HL-60 (cell line): ENCODE data around the gene CLNK.

Experiments
- DNase-seq, 2 experiments: peaks; one replicate each; pipeline ENCODE4 v3.0.0-alpha.2; 2010 to 2020; ENCODE audit warnings: low read depth in 1 of 2, low spot score in 1 of 2
- H3K27ac ChIP-seq: fragments of 250-450 bp; sonication (Bioruptor Pico); replicated peaks from 2 replicates; pipeline ENCODE4 v1.5.1; 2020; ENCODE audit warnings: mild to moderate bottlenecking, moderate library complexity
- H3K27me3 ChIP-seq: fragments of 250-450 bp; sonication (Bioruptor Pico); 2 replicates; pipeline ENCODE4 v1.5.1; 2021; ENCODE audit warnings: mild to moderate bottlenecking, moderate library complexity; ENCODE audit not compliant: insufficient read depth, poor library complexity, severe bottlenecking
- H3K4me3 ChIP-seq: replicated peaks from 2 replicates; pipeline ENCODE4 v1.5.1; 2011; ENCODE audit warnings: mild to moderate bottlenecking, control low read depth, low read length; ENCODE audit not compliant: insufficient read depth
- GABPA ChIP-seq: IDR thresholded peaks from 2 replicates; pipeline ENCODE4 v1.6.1; 2012; ENCODE audit warnings: low read depth
- POLR2AphosphoS5 ChIP-seq: IDR thresholded peaks from 2 replicates; pipeline ENCODE4 v1.6.1; 2012; ENCODE audit warnings: low read depth
- SPI1 ChIP-seq: IDR thresholded peaks from 2 replicates; pipeline ENCODE4 v1.6.1; 2012; ENCODE audit warnings: low read depth, mild to moderate bottlenecking, borderline replicate concordance
- TF ChIP-seq, protein P1 (sequence below): IDR thresholded peaks from one replicate; pipeline ENCODE4 v1.5.1; 2011; ENCODE audit warnings: low read length, control low read depth, inconsistent platforms; ENCODE audit not compliant: insufficient read depth
- TF ChIP-seq, protein P2 (sequence below): IDR thresholded peaks from 2 replicates; pipeline ENCODE4 v1.6.1; 2012; ENCODE audit warnings: low read depth; ENCODE audit not compliant: insufficient replicate concordance

The CLNK gene

DNA sequence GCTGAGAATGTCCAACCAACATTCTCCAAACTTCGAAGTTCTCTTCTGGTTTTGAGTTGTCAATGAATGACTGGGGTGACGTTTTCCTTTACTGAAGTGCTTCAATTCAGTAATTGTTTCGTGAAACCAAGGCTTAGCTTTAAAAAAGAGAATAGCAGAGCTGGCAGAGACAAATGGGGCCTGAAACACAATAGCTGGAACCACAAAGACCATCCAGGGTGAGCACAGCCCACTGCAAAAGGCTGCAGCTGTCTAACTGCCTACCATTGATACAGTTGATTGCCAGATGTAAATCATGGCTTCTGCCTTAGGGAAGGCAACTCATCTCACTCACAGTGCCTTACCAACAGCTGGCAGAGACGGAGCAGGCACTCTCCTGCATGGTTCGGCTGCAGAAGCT is 148.7 kb downstream of the CLNK start:
- DNase-seq, result no peak

DNA sequence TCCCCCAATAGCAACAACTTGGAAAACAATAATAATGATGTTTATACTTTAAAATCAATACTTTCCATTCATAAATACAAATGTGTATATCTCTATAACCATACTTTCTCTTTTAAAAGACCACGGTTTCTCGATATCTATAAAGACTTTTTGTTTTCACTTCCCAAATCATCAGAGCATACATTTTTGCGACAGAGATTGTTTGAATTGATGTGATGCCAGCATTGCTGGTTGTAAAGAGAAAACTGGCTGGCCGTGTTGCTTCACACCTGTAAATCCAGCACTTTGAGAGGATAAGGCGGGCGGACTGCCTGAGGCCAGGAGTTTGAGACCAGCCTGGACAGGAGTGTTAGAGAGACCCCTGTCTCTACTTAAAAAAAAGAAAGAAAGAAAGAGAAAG is 149.7 kb downstream of the CLNK start:
- Histone ChIP-seq H3K4me3 (no peak overlapping the region), H3K27me3 (no peaks in the 10 kb centered on the region), H3K27ac (no peak overlapping the region)
- no peak for DNase-seq
- TF ChIP-seq GABPA (no peak), SPI1 (no peak), POLR2AphosphoS5 (no peak)
- TF ChIP-seq, protein P1, sequence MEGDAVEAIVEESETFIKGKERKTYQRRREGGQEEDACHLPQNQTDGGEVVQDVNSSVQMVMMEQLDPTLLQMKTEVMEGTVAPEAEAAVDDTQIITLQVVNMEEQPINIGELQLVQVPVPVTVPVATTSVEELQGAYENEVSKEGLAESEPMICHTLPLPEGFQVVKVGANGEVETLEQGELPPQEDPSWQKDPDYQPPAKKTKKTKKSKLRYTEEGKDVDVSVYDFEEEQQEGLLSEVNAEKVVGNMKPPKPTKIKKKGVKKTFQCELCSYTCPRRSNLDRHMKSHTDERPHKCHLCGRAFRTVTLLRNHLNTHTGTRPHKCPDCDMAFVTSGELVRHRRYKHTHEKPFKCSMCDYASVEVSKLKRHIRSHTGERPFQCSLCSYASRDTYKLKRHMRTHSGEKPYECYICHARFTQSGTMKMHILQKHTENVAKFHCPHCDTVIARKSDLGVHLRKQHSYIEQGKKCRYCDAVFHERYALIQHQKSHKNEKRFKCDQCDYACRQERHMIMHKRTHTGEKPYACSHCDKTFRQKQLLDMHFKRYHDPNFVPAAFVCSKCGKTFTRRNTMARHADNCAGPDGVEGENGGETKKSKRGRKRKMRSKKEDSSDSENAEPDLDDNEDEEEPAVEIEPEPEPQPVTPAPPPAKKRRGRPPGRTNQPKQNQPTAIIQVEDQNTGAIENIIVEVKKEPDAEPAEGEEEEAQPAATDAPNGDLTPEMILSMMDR, result no peak
- TF ChIP-seq, protein P2, sequence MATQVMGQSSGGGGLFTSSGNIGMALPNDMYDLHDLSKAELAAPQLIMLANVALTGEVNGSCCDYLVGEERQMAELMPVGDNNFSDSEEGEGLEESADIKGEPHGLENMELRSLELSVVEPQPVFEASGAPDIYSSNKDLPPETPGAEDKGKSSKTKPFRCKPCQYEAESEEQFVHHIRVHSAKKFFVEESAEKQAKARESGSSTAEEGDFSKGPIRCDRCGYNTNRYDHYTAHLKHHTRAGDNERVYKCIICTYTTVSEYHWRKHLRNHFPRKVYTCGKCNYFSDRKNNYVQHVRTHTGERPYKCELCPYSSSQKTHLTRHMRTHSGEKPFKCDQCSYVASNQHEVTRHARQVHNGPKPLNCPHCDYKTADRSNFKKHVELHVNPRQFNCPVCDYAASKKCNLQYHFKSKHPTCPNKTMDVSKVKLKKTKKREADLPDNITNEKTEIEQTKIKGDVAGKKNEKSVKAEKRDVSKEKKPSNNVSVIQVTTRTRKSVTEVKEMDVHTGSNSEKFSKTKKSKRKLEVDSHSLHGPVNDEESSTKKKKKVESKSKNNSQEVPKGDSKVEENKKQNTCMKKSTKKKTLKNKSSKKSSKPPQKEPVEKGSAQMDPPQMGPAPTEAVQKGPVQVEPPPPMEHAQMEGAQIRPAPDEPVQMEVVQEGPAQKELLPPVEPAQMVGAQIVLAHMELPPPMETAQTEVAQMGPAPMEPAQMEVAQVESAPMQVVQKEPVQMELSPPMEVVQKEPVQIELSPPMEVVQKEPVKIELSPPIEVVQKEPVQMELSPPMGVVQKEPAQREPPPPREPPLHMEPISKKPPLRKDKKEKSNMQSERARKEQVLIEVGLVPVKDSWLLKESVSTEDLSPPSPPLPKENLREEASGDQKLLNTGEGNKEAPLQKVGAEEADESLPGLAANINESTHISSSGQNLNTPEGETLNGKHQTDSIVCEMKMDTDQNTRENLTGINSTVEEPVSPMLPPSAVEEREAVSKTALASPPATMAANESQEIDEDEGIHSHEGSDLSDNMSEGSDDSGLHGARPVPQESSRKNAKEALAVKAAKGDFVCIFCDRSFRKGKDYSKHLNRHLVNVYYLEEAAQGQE, result no peak

More for the DNA sequence above, 148.7 kb downstream of the CLNK start:
- no peaks in the 10 kb centered on the region for H3K27me3 ChIP-seq
- no peak overlapping the region for H3K4me3 ChIP-seq
- TF ChIP-seq, protein P1, result no peak
- TF ChIP-seq, protein P2, result no peak
- no peak for TF ChIP-seq SPI1
- TF ChIP-seq POLR2AphosphoS5, result no peak
- no peak for TF ChIP-seq GABPA
- no peak overlapping the region for H3K27ac ChIP-seq

DNA sequence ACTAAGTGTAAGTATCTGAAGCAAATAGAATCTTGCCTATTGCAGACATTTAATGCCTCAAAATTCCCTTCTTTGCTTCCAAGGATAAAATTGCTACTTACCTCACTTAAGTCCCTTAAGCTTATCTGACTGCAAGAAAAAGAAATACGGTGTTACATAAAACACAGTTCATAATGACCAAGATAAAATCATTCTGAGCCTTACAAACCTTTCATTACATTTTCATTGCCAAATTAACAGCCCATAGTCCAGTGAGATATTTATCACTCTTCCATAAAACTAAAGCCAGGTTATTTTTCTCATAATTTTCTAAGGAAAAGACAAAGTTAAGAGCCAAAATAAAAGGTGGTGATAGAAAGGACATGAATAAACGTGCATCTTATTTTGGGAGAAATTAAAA is 152.4 kb downstream of the CLNK start:
- DNase-seq, result no peak
- H3K4me3 ChIP-seq, result no peak overlapping the region
- TF ChIP-seq GABPA (no peak), POLR2AphosphoS5 (no peak), SPI1 (no peak)
- TF ChIP-seq, protein P2, result no peak
- TF ChIP-seq, protein P1, result no peak
- no peaks in the 10 kb centered on the region for H3K27me3 ChIP-seq
- no peak overlapping the region for H3K27ac ChIP-seq
